NCI-H460 (cell line): ENCODE results near the gene NTM. TPM values are rescaled to one million over a fixed set of nuclear protein-coding genes. Genes with fewer than 3 reads are reported as not detected.
"Not testable (repeated sequence)": the region's sequence is repeated elsewhere in the genome, so short reads cannot be mapped to it uniquely, and the experiment has no call there.

Experiments
- DNase-seq: peaks from one replicate; pipeline ENCODE4 v3.0.0-alpha.2; 2016; ENCODE audit warnings: low read depth; ENCODE audit errors: extremely low read depth
- total RNA-seq: library from RNA; depleted of rRNA; stranded (reverse); fragments of >200 nt; shearing (Covaris generic); gene quantifications from 2 replicates; pipeline ENCODE4 v1.2.3, GENCODE V29; 2014

The NTM gene
- total RNA-seq, 1 experiment from 2014 or later, result 3.7 TPM

DNA sequence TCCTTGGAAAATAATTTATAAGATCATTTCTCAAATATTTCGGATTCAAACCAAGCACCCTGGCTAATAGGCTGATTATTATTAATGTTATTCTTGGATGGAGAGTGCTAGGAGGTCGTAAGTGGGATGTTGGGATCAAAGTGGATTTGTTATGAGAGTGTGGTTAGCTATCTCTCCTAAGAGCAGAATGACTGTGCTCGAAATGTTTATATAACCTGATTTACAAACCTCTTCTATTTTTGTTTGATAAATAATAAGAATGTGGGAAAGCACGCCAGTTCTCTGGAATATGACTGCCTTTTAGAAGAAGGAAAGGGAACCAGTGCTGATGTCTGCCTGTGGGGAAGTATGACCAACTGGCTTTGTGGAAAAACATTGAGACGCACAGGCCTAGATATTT lies 527.5 kb downstream of the NTM start:
- no peak for DNase-seq

DNA sequence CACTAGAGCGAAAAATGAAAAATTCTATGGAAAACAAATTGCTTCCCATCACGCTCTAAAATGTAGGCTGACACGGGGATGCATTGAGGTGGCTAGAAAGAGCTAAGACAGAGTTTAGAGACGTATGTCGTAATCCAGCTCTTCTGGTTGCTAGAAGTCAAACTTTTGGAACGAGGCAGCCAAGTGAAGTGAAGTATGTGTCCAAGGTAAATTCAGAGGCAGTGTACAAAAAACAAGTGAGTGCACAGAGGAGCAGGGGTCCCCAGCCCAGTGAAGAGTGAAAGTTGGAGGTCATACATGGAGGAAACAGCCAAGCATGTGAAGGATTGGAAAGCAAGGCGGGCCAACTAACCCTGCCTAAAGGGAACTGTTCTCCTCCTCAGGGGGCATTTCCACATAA lies 528.5 kb downstream of the NTM start:
- DNase-seq, result no peak

DNA sequence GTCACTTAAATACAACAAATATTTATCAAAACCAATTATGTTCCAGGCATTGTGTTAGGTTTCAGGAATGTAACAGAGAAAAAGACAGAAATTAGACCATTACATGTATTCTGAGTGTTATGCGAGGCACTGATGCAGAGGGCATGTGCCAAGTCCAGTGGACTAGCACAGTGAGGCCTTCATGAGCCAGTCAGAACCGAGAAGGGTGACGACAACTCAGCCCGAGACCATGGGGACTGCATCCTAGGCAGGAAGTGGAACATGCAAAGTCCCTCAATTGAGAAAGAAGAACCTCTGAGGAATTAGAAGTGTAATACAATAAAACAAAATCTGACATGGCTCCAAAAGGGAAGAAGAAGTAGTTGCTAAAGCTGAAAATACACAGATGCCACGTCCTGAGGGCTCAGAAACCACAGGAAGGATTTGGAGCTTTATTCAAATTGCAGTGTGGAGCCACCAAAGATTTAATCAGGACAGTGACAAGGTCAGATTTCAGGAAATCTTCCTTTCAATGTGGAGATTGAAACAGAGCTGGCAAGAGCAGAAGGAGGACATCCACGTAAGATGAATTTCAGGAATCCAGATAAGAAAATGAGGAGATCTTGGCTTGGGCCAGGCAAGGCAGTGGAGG lies 529.6 kb downstream of the NTM start:
- DNase-seq, result no peak

DNA sequence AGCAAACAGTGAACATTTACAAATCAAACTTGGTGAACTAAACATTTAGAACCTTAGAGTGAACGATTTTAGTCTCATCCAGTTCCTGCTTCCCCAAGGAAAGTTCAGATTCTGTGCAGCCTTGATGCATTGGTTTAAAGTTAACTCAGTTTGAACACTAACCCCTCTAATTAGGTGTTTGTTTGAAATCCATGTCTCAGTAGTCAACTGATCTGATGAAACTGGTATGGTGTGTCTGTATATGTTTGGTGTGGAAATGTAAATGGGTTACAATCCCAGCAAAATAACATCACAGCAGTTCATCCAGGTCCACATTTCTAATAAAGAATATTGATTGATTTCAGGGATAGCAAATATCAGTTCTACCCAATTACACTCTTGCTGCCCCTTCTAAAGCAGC lies 532.0 kb downstream of the NTM start:
- no peak for DNase-seq

DNA sequence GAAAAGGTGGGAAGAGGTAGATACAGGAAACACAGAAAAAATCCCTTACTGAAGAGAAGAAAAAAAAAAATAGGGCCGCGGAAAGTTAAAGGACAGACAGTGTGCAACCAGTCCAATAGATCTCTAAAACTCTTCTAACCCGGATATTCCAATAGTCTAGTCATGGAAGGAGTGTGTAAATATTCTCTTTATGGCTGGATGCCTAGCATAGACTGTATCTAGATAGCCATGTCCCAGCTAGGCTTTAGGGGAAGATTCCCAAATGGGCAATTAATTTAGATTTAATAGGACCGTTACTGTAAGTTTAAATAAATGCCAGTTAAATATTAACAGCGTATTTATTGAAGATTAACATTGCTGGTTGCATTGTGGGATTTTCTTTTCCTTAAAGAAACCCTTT lies 532.7 kb downstream of the NTM start:
- no peak for DNase-seq

DNA sequence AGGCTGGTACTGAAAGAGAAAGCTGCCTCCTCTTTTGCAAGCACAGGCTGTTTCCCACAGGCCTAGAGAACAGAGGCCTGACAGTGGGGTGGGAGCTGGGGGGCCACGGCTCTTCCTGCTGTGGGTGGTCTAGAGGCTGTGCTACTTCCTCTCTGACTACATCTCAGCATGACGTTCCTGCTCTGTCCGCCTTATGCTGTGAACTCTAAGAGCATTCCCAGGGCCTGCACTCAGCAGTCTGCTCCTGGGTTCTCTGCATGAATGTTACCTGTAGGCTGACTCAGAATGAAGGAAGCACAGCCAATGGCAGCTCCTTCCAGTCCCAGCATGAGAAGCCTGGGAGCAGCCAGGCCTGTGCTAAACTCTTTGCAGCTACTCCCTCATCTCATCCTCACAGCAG lies 534.3 kb downstream of the NTM start:
- DNase-seq, result no peak

DNA sequence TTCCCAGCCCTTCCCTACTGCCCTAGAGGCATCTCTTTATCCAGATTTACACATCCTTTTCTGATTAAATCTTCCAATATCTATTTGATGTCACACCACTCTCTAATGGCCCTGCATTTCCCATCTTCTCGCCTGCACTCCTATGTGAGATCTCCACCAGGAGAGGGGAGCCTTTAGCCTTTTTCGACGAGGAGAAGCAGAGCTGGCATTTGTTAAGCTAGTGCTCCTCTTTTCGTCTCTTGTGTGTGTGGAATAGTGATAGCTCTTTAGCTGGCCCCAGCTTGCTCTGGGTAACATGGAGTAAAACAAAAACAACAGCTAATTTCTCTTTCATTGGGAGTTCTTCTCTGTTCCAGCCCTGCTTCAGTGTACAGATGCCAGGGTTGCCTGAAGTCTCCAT lies 536.5 kb downstream of the NTM start:
- no peak for DNase-seq

DNA sequence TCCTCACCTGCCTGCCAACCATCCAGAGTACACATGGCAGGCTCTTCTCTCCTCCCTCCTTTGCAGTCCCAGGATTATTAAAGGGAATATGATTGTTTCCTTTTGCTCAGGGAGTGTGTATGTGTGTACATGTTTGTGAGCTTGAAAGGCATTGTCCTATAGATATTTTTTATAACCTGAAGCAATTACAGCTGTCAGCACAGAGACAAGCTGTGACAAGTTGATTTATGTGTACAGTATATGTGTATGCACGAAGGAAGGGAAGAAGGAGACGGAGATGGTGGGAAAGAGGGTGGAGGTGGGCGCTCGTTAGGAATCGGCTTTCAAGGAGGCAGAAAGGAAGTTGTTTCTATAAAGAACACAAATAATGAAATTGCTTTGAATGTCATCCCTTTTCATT lies 537.0 kb downstream of the NTM start:
- DNase-seq, result no peak

DNA sequence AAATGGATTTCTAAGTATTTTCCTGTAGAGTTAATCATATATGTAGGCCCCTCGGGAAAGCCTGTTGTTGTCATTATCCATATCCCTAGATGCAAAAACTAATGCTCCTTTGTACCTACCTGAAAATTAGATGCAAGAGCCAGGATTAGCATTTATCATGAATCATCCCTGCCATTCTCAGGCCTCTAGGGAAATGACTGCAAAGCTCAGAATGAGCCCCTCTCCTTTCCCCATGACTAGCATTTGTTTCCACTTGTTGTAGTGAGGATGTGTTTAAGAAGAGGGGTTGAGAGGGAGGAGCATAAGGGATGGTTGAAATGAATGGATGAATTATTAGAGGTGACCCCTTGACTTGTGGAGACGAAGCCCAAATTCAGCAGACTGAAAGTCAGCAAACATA lies 537.9 kb downstream of the NTM start:
- no peak for DNase-seq

DNA sequence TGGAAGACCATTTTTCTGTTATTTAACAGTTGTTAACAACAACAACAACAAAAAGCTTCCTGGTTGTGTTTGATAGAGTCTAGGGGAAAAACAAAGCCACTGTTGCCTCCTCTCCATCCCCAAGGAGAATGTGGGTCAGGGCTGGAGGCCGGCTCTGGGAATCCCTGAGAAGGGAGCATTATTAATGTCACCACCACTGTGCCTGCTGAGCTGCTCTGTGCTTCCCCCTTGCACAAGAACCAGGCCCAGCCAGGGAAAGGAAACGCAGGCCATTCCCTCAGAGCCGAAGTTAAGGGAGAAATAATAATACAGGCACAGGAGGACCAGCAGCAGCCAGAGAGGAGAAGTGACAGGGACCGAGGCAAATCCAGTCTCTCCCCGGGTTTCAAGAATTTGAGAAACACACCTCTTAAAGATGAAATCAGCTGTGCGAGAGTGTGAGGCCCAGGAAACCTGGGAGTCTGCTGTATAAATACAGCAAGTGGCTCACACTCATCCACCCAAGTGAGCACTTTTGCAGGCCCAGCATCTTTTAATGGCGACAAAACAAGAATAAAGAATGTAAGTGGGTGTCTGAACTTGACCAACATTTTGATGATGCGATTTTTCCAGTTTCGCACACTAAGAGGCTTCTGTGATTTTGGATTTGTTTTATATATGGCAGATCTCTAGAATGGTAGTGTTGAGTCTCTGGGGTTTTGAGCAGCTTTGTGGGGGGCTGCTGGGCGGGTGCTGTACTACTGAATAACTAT lies 539.2 kb downstream of the NTM start:
- DNase-seq, result no peak

DNA sequence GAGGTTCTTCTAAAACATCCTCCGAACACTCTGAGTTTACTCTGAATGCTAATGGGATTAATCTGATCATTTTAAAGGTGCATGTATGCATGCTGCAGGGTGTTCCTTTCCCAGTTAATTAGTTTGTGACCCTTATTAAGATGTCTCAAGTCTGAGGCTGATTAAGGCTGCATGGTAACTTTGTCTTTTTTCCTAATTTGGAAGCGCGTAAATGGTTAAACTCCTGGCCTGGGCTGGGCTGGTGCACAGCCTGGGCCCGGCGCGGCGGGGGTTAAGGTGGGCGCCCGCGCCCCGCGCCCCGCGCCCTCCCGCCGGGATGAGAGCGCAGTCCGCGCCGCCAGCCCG lies 539.7 kb downstream of the NTM start:
- DNase-seq, result no peak

DNA sequence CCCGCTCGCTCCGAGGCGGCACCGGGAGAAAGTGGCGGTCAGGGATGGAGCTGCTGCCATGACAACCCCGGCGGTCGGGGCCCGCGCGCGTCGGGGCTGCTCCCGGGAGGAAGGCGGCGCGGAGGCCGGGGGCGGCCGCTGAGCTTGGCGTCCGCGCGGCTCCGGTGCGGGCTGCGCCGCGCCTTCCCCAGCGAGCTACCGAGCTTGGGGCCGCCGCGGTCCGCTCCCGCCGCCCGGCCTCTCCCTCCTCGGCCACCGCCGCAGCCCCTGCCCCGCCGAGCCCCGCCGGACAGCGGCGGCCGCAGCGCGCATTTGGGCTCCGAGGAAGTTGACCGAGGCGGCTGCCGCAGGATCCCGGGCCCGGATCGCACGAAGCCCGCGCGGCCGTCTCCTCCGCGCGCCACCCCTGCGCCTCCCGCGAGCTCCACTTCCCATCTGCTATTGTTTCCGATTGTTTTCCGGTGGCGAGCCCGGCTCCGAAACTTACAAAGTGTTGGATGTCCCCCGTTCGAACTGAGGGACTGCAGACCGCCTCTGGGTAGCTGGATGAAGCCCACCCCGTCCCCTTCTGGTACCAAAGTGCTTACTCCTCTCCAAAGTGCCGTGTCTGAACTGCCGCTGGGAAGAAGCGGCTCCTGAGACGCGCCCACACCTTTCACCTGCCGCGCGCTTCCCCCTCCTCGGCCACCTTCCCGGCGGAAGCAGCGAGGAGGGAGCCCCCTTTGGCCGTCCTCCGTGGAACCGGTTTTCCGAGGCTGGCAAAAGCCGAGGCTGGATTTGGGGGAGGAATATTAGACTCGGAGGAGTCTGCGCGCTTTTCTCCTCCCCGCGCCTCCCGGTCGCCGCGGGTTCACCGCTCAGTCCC lies 540.3 kb downstream of the NTM start:
- DNase-seq, result no peak

DNA sequence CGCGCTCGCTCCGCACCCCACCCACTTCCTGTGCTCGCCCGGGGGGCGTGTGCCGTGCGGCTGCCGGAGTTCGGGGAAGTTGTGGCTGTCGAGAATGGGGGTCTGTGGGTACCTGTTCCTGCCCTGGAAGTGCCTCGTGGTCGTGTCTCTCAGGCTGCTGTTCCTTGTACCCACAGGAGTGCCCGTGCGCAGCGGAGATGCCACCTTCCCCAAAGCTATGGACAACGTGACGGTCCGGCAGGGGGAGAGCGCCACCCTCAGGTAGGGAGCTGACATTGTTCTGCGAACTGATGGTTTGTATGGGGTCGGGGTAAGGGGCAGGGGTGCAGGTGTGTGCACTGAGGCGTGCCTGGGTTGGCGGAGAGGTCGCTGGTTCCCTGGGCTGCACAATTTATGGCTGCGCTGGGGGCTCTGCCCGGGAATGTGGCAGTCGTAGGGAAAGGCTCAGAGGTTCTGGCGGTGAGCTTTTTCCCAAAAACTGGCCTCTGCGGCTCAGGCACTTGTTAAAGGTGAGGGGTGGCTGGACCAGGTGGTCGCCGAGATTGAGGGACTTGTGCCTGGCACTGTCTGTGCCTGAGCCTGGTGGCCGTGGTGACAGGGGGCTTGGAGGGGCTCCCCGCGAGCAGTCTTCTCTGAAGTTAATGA lies 541.1 kb downstream of the NTM start:
- DNase-seq, result not testable (repeated sequence)

DNA sequence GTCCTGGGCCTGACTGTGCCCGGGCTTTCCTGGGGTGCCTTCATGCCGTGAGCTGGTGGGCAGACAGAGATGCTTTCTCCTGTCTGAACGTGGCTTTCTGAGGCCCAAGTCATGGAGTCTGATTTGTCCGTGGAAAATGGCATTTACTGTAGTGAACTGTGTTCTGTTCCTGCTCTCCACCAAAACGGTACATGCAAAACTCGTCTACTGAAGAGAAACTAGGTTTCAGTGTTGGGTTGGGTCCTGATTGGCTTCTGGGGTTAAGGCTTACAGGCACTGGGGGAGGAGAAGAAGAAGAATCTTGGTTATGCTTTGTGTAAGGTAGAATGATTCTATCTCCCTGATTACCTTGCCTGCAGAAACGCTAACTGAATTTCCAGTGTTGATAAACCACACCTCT lies 541.7 kb downstream of the NTM start:
- no peak for DNase-seq

DNA sequence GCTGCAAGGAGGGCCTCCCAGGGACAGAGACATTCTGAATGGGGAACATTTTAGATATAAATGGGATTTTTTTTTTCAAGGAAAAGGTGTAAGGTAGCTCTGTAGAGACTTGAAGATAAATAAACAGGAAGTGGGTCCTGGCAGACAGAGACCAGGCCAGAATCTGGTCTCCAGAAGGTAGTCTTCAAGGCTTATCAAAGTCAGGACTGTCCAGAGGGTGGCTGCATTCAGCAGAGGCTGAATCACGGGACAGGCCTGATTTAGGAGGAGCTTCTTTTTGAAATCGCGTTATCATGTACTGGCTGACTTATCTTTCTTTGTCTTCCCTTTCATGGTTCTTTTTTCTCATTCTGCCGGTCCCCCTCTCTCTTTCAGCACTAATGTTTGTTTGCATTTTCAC lies 542.9 kb downstream of the NTM start:
- DNase-seq, result no peak

DNA sequence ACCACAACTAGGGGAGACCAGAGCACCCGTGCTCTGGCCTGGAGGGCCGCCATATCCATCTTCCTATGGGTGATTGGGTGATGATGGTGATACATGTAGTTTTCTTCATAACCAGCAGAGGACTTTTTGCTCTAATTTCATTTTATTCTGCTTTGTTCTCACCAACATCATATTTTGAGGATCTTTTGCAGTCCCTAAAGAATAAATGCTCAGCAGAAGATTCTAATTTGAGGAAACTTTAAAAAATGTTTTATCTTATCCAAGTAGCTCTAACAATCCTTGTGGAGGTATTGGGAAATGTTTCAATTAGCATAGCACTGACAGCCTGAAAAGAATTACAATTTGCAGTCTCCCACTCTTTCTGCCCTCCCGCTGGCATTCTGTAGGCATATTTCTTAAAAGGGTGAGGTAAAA lies 544.0 kb downstream of the NTM start:
- DNase-seq, result no peak

DNA sequence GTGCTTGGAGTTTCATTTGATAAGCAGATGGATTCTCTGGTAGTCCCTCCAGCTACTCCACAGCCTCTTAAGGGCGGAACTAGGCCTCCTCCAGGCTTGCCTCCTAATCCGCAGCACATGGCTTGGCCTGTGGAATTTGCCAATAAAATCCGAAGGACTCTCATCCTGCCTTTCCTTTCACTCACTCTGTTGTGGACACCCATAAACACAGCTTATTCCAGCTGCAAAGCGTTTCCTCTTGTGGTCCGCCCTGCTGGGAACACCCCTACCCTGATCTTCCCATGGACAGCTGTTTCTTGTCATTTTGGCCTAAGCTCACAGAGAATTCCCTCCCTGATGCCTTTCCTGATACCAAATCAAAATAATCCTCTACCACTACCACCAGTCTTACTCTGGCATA lies 546.2 kb downstream of the NTM start:
- no peak for DNase-seq

DNA sequence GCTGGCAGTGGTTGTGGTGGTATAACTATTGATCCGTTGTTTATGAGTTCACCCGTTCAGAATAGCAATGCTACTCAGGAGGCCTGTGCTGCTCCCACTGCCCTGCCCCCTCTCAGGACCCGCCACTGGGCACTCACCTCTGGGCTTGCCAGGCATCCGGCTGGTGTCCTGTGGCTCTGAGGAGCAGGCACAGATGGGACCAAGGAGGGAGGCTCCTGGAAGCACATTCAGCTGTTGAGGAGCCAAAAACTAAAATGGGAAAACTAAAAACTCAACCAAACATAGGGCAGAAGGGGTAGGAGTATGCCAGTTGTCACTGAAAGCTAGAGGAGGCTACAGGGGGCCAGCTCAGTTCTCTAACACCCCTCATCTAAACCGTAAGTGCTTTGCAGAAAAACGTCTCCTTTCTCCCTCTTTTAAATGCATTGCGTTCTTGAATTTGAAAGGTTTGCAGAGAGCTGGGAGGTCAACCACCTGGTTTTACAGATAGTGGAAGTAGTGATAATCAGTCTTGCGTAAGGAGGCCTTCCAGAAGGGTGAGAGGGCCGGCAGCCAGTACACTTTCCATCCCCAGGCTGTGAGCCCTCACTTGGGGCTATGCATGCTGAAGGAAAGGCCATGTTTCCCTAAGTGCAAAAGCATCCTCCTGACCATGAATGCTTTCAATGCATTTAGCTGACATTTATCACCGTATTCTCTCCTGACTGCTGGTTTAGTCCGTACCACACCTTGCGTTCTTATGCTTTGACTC lies 547.4 kb downstream of the NTM start:
- no peak for DNase-seq

DNA sequence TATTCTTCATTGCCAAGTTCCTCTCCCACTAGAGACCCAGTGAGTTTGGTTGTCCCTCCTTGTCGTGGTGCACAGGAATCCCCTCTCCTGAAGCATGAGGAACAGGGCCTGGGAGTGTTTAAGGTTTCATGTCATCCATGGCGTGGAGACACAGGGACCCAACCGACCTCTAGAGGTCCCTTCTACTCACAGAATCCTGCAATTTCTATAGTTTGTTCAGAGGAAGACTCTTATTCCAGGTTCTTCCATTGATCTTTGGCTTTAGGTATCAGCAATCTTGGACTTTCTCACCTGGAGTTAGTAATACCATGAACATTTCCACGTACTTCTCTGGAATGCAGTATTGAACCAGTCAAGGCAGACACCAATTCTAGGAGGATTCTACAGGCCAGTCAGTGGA lies 548.2 kb downstream of the NTM start:
- DNase-seq, result no peak

DNA sequence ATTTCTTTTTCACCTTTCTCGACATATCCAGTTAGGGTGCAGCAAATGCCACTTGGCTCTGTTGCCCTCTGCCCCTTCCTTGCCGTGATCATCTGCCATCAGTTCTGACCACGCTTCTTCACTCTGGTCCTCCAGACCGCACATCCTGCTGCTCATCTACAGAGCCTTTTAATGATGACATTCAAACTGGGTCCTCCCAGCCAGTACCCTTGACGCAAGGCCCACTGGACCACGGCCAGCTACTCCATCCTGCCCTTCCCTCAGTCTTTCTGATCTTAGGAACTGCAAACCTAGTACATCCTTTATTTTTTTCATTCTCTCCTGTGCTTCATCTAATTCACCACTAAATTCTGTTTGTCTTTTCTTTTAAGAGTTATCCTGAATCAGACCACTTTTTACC lies 551.8 kb downstream of the NTM start:
- no peak for DNase-seq

DNA sequence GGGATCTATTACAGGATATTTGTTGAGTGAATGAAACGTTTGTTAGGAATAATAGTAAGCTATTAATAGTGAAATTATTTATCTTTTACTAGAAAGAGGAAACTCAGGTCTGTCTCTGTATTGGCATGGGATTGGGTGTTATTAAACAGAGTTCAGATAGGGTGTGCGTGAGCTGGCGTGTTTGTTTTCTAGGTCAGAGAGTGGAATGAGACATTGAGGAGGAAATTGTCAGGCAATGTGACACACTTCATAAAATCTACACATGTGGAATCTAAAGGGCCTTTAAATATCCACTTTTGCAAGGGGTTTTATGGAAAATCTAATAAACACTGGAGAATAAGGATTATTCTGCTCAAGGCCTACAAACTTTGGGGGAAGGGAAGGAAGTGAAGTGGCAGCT lies 552.9 kb downstream of the NTM start:
- no peak for DNase-seq
